ENCODE data around the gene SLC13A5. TPM values are rescaled to one million over a fixed set of nuclear protein-coding genes. Genes with fewer than 3 reads are reported as not detected.

Gene SLC13A5
- total RNA-seq, 1 experiment from 2014 or later = 0.10 TPM

GRCh38 chr17:6684460-6684783 lies 28.7 kb downstream of the SLC13A5 start:
- DNase-seq (ENCODE audit: low spot score) = no peak

- DNase-seq (ENCODE audit: low spot score) = no peak
Measured at GRCh38 chr17:6683730-6684459, 29.3 kb downstream of the SLC13A5 start.

- no peak for DNase-seq (ENCODE audit: low spot score)
Measured at GRCh38 chr17:6683081-6683684, 30.0 kb downstream of the SLC13A5 start.

GRCh38 chr17:6682339-6682738 lies 30.8 kb downstream of the SLC13A5 start:
- no peak for DNase-seq (ENCODE audit: low spot score)

- no peak for DNase-seq (ENCODE audit: low spot score)
Measured at GRCh38 chr17:6681671-6682070, 31.5 kb downstream of the SLC13A5 start.

- DNase-seq (ENCODE audit: low spot score) = no peak
Measured at GRCh38 chr17:6681176-6681575, 32.0 kb downstream of the SLC13A5 start.

- DNase-seq (ENCODE audit: low spot score) = no peak
Measured at GRCh38 chr17:6679241-6679640, 33.9 kb downstream of the SLC13A5 start.

GRCh38 chr17:6677946-6678345 lies 35.2 kb downstream of the SLC13A5 start:
- no peak for DNase-seq (ENCODE audit: low spot score)

- DNase-seq (ENCODE audit: low spot score) = peak; percentile 66
Measured at GRCh38 chr17:6677158-6677831, 35.9 kb downstream of the SLC13A5 start.

- DNase-seq (ENCODE audit: low spot score) = no peak
Measured at GRCh38 chr17:6676802-6677157, 36.4 kb downstream of the SLC13A5 start.

GRCh38 chr17:6675201-6675825 lies 37.9 kb downstream of the SLC13A5 start:
- DNase-seq (ENCODE audit: low spot score) = no peak

GRCh38 chr17:6674586-6674985 lies 38.6 kb downstream of the SLC13A5 start:
- DNase-seq (ENCODE audit: low spot score) = no peak

GRCh38 chr17:6671431-6671830 lies 41.7 kb downstream of the SLC13A5 start:
- no peak for DNase-seq (ENCODE audit: low spot score)

GRCh38 chr17:6670999-6671398 lies 42.2 kb downstream of the SLC13A5 start:
- DNase-seq (ENCODE audit: low spot score) = no peak

- no peak for DNase-seq (ENCODE audit: low spot score)
Measured at GRCh38 chr17:6670571-6670970, 42.6 kb downstream of the SLC13A5 start.

GRCh38 chr17:6669479-6670212 lies 43.5 kb downstream of the SLC13A5 start:
- no peak for DNase-seq (ENCODE audit: low spot score)

GRCh38 chr17:6668727-6669425 lies 44.3 kb downstream of the SLC13A5 start:
- DNase-seq (ENCODE audit: low spot score) = no peak

- DNase-seq (ENCODE audit: low spot score) = no peak
Measured at GRCh38 chr17:6668219-6668618, 45.0 kb downstream of the SLC13A5 start.

- DNase-seq (ENCODE audit: low spot score) = no peak
Measured at GRCh38 chr17:6667516-6667915, 45.7 kb downstream of the SLC13A5 start.

- no peak for DNase-seq (ENCODE audit: low spot score)
Measured at GRCh38 chr17:6666557-6666956, 46.6 kb downstream of the SLC13A5 start.

- peak; percentile 75 for DNase-seq (ENCODE audit: low spot score)
Measured at GRCh38 chr17:6666077-6666521, 47.1 kb downstream of the SLC13A5 start.
